ENCODE results near the gene TIMM17A. TPM values are rescaled to one million over a fixed set of nuclear protein-coding genes. Genes with fewer than 3 reads are reported as not detected.
"Not testable (repeated sequence)": the region's sequence is repeated elsewhere in the genome, so short reads cannot be mapped to it uniquely, and the experiment has no call there.

The TIMM17A gene
- polyA plus RNA-seq, 4 donors: 61.6 to 67.2 (median 65.0) TPM

DNA sequence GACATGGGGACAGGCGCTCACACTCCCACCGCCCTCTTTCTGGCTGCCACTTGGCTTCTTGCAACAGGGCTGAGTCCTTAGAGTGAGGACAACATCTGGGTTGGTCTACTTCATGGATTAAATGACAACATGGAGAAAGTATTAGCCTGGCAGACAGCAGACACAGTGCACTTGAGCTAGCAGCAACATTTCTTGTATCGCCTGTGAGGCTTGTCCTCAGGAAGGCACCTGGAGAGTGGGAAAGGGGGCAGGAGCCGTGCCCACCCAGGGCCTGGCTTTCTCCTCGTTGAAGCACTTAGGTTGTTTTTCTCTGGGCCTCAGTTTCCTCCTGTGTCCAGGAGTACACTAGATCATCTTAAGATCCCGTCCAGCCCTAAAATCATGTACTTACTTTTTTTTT, 58.8 kb downstream of the TIMM17A start:
- DNase-seq (ENCODE audit: low read depth in 4 of 4, low spot score in 3 of 4): no peak

- no peak for DNase-seq (ENCODE audit: low read depth in 4 of 4, low spot score in 3 of 4)
These were observed 59.8 kb downstream of the TIMM17A start for GRCh38 chr1:202014915-202015661.

DNA sequence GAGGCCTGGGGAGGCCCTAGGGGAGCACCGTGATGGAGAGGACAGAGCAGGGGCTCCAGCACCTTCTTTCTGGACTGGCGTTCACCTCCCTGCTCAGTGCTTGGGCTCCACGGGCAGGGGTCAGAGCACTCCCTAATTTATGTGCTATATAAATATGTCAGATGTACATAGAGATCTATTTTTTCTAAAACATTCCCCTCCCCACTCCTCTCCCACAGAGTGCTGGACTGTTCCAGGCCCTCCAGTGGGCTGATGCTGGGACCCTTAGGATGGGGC, 60.3 kb downstream of the TIMM17A start:
- no peak for DNase-seq (ENCODE audit: low read depth in 4 of 4, low spot score in 3 of 4)

DNA sequence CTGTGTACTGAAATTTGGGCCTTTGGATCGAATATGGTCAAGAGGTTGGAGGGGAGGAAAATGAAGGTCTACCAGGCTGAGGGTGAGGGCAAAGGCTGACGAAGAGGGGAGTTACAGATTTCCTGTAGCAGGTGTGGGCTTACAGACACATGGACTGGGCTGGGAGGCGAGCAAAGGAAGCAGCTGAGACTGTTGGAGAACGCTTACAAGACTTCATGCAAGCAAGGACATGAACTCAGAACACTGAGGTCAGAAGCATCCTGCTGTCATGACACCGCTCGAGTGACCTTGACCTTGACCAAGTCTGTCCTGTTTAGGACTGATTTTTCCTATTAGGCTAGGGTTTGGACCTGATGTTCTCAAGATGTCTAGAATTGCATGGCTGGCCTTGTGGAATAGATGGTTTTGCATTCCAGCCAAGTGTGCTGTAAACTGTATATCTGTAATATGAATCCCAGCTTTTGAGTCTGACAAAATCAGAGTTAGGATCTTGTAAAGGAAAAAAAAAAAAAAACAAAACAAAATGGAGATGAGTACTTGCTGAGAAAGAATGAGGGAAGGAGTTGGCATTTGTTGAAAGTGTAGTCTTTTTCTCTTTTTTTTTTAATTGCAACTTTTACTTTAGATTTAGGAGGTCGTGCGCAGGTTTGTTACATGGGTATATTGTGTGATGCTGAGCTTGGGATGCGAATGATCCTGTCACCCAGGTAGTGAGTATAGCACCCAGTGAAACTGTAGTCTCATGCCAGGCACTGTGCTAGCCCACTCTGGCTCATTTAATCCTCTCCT, 60.9 kb downstream of the TIMM17A start:
- no peak for DNase-seq (ENCODE audit: low read depth in 4 of 4, low spot score in 3 of 4)

GRCh38 chr1:202016811-202017748, 61.8 kb downstream of the TIMM17A start:
- no peak for DNase-seq (ENCODE audit: low read depth in 4 of 4, low spot score in 3 of 4)

DNA sequence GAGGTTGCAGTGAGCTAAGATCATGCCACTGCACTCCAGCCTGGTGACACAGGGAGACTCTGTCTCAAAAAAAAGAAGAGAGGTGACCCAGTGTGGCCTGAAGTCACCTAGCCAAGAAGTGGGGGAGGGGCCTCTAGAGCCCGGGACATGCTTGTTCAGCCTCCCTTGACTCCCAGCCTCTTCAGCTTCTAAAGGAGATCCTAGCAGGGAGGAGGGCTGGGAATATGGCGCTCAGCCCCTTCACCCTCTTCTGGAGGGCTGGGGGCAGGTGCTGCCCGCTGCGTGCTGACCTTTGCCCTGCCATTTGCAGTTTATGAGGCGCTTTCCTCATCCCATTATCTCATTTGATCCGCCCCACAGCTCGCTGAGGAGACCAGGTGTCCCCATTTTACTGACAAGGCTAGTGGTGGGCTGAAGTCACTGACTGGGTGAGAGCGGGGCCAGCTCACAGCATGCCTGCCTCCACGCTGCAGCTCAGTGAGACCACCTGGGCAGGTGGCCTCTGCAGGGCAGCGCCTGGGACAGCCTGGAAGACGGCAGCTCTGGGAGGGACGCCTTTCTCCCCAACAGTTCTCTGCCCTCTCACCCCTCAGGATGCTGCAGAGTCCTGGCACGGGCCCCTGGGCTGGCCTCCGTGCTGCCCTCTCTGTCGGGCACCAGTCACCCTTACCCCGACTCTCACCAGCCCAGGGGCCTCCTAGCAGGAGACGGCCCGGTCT, 62.6 kb downstream of the TIMM17A start:
- no peak for DNase-seq (ENCODE audit: low read depth in 4 of 4, low spot score in 3 of 4)

DNA sequence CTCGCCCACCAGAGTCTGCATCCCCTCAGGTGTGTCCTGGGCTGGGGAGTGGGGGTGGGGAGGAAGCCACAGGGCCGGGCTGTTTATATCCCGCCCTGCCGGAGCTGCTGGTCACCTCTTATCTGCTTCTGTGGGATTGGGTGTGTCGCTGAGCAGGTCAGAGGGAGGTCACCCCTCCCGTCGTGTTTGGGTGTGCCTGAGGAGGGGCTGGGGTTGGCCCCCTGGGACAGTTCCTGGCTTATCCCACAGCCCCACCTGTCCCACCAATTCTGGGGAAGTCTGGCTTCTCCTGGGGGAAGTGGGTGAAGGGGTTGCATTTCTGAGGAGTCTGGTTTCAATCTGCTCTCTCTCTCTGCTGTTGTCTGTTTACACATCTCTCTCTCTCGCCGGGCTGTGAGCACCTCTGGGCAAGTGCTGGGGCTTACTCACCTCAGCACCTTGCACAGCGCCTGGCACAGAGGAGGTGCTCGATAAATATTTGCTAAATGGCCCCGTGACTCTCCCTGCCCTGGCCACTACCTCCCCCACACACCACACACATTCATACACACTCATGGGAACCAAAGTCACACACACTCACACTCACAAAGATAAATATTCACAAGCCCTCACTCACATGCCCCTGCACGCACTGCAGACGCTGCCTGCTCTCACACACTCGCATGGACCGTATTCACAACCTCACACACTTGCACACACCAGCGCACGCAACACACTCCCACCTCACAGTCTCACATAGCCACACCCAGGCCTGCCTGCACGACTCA, 63.3 kb downstream of the TIMM17A start:
- no peak for DNase-seq (ENCODE audit: low read depth in 4 of 4, low spot score in 3 of 4)

- DNase-seq (ENCODE audit: low read depth in 4 of 4, low spot score in 3 of 4): not testable (repeated sequence)
These were observed 63.9 kb downstream of the TIMM17A start for GRCh38 chr1:202019235-202019558.

Other genes starting within 250 kb of the TIMM17A start
- 10 to 100 TPM; 76.0 to 85.5 (median 83.8) TPM for gene IPO9, start 126.3 kb upstream of the TIMM17A start, polyA plus RNA-seq (ENCODE audit: insufficient read length in 4 of 4)
- gene SHISA4, start 66.6 kb upstream of the TIMM17A start, polyA plus RNA-seq (ENCODE audit: insufficient read length in 4 of 4): 10 to 100 TPM; 15.6 to 17.0 (median 16.4) TPM
- 1 to 10 TPM; 4.2 to 4.8 (median 4.4) TPM for gene LMOD1, start 9.0 kb upstream of the TIMM17A start, polyA plus RNA-seq (ENCODE audit: insufficient read length in 4 of 4)
- 10 to 100 TPM; 56.3 to 78.0 (median 58.2) TPM for gene RNPEP, start 27.1 kb downstream of the TIMM17A start, polyA plus RNA-seq (ENCODE audit: insufficient read length in 4 of 4)
- gene ELF3, start 55.1 kb downstream of the TIMM17A start, polyA plus RNA-seq (ENCODE audit: insufficient read length in 4 of 4): 10 to 100 TPM; 37.3 to 98.2 (median 63.7) TPM
- gene GPR37L1, start 167.4 kb downstream of the TIMM17A start, polyA plus RNA-seq (ENCODE audit: insufficient read length in 4 of 4): under 1 TPM; 0.04 to 0.13 (median 0.04) TPM
- gene ARL8A, start 189.2 kb downstream of the TIMM17A start, polyA plus RNA-seq (ENCODE audit: insufficient read length in 4 of 4): 10 to 100 TPM; 45.8 to 49.8 (median 48.2) TPM
- 1 to 10 TPM in 3 of 4 donors, under 1 TPM in 1; 0.98 to 2.1 (median 1.3) TPM for gene PTPN7, start 205.1 kb downstream of the TIMM17A start, polyA plus RNA-seq (ENCODE audit: insufficient read length in 4 of 4)
- gene LGR6, start 238.3 kb downstream of the TIMM17A start, polyA plus RNA-seq (ENCODE audit: insufficient read length in 4 of 4): 1 to 10 TPM in 3 of 4 donors, under 1 TPM in 1; 0.64 to 1.3 (median 1.1) TPM

Data from right renal pelvis (tissue), 4 donors.